Right lobe of liver (tissue), 4 donors: ENCODE data around the gene TMEM190.

Experiments
- POLR2A ChIP-seq: fragments of 450-650 bp; IDR thresholded peaks from one replicate; pipeline ENCODE4 v1.6.1; 2017; ENCODE audit warnings: antibody characterized with exemption, mild to moderate bottlenecking
- TF ChIP-seq, protein P1 (sequence below), 4 donors: fragments of 200-600 bp in 3 of 4; fragments of 450-650 bp in 1 of 4; IDR thresholded peaks; one replicate each; pipeline versions ENCODE4 v1.5.1 to v1.8.0; 2016 to 2022; ENCODE audit warnings: antibody characterized with exemption in 4 of 4, mild to moderate bottlenecking in 2 of 4
- donor health status: DM: no; HTN: no; CAD: no.
- donor health status: DM: no; HTN: no; CAD: no.
- donor health status: DM: no; HTN: yes; CAD: no.

DNA sequence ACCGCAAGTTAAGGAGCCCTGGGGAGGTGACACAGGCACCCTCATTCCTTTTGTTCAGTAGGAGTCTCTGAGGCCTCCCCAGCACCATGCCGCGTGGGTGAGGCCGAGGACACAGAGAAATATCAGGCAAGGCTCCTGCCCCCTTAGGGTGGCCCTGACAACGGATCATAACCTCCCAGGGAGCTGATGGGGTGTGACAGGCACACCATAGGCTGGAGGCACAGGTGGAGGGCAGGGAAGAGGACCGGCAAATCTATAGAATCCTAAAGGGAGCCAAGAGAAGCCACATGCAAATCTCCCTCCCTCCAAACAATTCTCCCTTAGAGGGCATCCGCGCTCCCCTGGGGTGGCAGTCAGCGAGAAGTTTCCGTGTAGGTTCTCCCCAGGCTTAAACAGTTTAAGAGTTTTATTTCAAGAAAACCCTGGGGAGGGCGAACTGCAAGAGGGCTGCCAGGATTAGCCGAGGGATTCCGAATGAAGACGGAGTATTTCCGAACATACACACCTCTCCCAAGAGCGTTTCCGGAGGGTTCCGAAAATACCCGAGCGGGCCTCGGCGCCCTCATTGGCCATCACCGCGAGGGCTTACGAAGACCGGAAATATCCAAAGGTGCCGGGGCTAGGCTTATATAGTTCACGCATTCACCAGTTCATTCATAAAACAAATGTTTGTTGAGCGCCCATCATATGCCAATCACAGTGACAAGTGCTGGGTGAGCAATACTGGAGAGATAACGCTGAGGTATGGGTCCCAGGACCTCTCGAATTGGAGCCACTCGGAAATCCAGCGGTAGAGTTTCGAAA is 8.5 kb downstream of the TMEM190 start:
- TF ChIP-seq, protein P1, sequence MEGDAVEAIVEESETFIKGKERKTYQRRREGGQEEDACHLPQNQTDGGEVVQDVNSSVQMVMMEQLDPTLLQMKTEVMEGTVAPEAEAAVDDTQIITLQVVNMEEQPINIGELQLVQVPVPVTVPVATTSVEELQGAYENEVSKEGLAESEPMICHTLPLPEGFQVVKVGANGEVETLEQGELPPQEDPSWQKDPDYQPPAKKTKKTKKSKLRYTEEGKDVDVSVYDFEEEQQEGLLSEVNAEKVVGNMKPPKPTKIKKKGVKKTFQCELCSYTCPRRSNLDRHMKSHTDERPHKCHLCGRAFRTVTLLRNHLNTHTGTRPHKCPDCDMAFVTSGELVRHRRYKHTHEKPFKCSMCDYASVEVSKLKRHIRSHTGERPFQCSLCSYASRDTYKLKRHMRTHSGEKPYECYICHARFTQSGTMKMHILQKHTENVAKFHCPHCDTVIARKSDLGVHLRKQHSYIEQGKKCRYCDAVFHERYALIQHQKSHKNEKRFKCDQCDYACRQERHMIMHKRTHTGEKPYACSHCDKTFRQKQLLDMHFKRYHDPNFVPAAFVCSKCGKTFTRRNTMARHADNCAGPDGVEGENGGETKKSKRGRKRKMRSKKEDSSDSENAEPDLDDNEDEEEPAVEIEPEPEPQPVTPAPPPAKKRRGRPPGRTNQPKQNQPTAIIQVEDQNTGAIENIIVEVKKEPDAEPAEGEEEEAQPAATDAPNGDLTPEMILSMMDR (IDR thresholded peaks at IDR 0.05), result no peak
- no peak for TF ChIP-seq POLR2A
